Measurements from ENCODE around the gene SLC6A15.

DNA sequence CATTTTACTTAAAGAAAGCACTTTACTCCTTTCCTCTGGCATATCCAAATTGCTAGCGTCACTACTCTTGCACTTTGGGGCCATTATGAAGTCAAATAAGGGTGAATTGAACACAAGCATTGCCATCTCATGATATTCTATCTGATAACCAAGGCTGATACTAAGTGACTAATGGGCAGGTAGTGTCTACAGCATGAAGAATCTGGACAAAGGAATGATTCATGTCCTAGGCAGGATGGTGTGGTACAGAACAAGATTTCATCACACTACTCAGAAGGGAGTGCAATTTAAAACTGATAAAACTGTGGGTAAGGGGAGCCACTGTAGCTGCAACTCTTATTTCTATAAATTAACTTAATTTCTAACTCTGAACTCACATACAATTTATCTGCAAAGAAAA is 7.7 kb upstream of the SLC6A15 start:
- no peak for TF ChIP-seq POLR2A (IDR thresholded peaks at IDR 0.05)
- TF ChIP-seq, protein P1, sequence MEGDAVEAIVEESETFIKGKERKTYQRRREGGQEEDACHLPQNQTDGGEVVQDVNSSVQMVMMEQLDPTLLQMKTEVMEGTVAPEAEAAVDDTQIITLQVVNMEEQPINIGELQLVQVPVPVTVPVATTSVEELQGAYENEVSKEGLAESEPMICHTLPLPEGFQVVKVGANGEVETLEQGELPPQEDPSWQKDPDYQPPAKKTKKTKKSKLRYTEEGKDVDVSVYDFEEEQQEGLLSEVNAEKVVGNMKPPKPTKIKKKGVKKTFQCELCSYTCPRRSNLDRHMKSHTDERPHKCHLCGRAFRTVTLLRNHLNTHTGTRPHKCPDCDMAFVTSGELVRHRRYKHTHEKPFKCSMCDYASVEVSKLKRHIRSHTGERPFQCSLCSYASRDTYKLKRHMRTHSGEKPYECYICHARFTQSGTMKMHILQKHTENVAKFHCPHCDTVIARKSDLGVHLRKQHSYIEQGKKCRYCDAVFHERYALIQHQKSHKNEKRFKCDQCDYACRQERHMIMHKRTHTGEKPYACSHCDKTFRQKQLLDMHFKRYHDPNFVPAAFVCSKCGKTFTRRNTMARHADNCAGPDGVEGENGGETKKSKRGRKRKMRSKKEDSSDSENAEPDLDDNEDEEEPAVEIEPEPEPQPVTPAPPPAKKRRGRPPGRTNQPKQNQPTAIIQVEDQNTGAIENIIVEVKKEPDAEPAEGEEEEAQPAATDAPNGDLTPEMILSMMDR (IDR thresholded peaks at IDR 0.05) = no peak
- no peak for TF ChIP-seq POLR2AphosphoS5 (IDR thresholded peaks at IDR 0.05)
